CD14-positive monocyte (primary cell): Measurements from ENCODE around the gene THRA. TPM values are rescaled to one million over a fixed set of nuclear protein-coding genes. Genes with fewer than 3 reads are reported as not detected.

ENCODE experiments used
- DNase-seq, 3 donors: peaks; one replicate each; pipeline ENCODE4 v3.0.0-alpha.2; 2011 to 2022
- H2AFZ ChIP-seq: 2 replicates; pipeline ENCODE4 v1.6.0; 2012; ENCODE audit warnings: mild to moderate bottlenecking, low read depth, low read length, inconsistent platforms; ENCODE audit not compliant: insufficient read depth, poor library complexity, severe bottlenecking
- H3K27ac ChIP-seq, 2 donors: 1 replicate in 1 of 2; 2 replicates in 1 of 2; pipeline ENCODE4 v1.5.1; 2012 to 2013; ENCODE audit warnings: low read length in 2 of 2, control low read depth in 1 of 2, inconsistent platforms in 1 of 2, low read depth in 1 of 2, mild to moderate bottlenecking in 1 of 2
- H3K27me3 ChIP-seq, 2 donors: one replicate each; pipeline versions ENCODE4 v1.6.0 to v1.6.1; 2011 to 2013; ENCODE audit warnings: low read length in 2 of 2; ENCODE audit not compliant: control insufficient read depth in 2 of 2, insufficient read depth in 2 of 2
- H3K36me3 ChIP-seq, 2 donors: replicated peaks in 1 of 2; 1 replicate in 1 of 2; 2 replicates in 1 of 2; pipeline versions ENCODE4 v1.5.1 to v1.6.1; 2012 to 2013; ENCODE audit warnings: low read length in 2 of 2, control low read depth in 1 of 2, inconsistent platforms in 1 of 2, mild to moderate bottlenecking in 1 of 2; ENCODE audit not compliant: insufficient read depth in 2 of 2, control insufficient read depth in 1 of 2
- H3K4me1 ChIP-seq, 2 donors: 1 replicate in 1 of 2; 2 replicates in 1 of 2; pipeline versions ENCODE4 v1.5.1 to v1.6.1; 2012 to 2013; ENCODE audit warnings: low read length in 2 of 2, control low read depth in 1 of 2, inconsistent platforms in 1 of 2, mild to moderate bottlenecking in 1 of 2, moderate library complexity in 1 of 2; ENCODE audit not compliant: insufficient read depth in 2 of 2, control insufficient read depth in 1 of 2
- H3K4me2 ChIP-seq: replicated peaks from 2 replicates; pipeline ENCODE3; 2012; ENCODE audit warnings: low read length, moderate library complexity, mild to moderate bottlenecking; ENCODE audit not compliant: poor library complexity, severe bottlenecking; ENCODE audit errors: extremely low read depth
- H3K4me3 ChIP-seq, 3 experiments: fragments of 200-600 bp in 1 of 3; sonication (generic) in 1 of 3; replicated peaks in 1 of 3; 1 replicate in 2 of 3; 2 replicates in 1 of 3; pipeline ENCODE4 v1.5.1; 2011 to 2013; ENCODE audit warnings: low read length in 3 of 3, mild to moderate bottlenecking in 3 of 3, control low read depth in 2 of 3, low read depth in 2 of 3, inconsistent platforms in 1 of 3, moderate library complexity in 1 of 3
- H3K79me2 ChIP-seq: 2 replicates; pipeline ENCODE4 v1.6.0; 2012; ENCODE audit warnings: mild to moderate bottlenecking, control low read depth, inconsistent platforms, low read length, moderate library complexity; ENCODE audit not compliant: insufficient read depth
- H3K9ac ChIP-seq: 2 replicates; pipeline ENCODE4 v1.6.0; 2017; ENCODE audit warnings: low read length, mild to moderate bottlenecking; ENCODE audit not compliant: insufficient read depth, poor library complexity, severe bottlenecking
- H3K9me3 ChIP-seq, 2 donors: replicated peaks in 1 of 2; 1 replicate in 1 of 2; 2 replicates in 1 of 2; pipeline versions ENCODE4 v1.5.1 to v1.6.1; 2012 to 2013; ENCODE audit warnings: low read length in 2 of 2, control low read depth in 1 of 2; ENCODE audit not compliant: control insufficient read depth in 1 of 2, insufficient read depth in 1 of 2
- H4K20me1 ChIP-seq: 2 replicates; pipeline ENCODE4 v1.6.0; 2012; ENCODE audit warnings: mild to moderate bottlenecking, low read length, control low read depth, moderate library complexity; ENCODE audit not compliant: insufficient read depth
- H3K27ac Mint-ChIP-seq, 7 donors: one replicate each; pipeline ENCODE4 v1.8.0; 2020; ENCODE audit warnings: mild to moderate bottlenecking in 7 of 7, mixed read lengths in 7 of 7, moderate library complexity in 6 of 7, inconsistent platforms in 2 of 7
- H3K27me3 Mint-ChIP-seq, 3 donors: one replicate each; pipeline ENCODE4 v1.8.0; 2021 to 2022; ENCODE audit warnings: low read depth in 3 of 3, mild to moderate bottlenecking in 3 of 3, mixed read lengths in 3 of 3, moderate library complexity in 3 of 3, inconsistent platforms in 1 of 3
- H3K36me3 Mint-ChIP-seq, 2 donors: one replicate each; pipeline ENCODE4 v1.8.0; 2020; ENCODE audit warnings: mixed read lengths in 2 of 2, inconsistent platforms in 1 of 2, mild to moderate bottlenecking in 1 of 2
- H3K4me1 Mint-ChIP-seq: one replicate; pipeline ENCODE4 v1.8.0; 2020; ENCODE audit warnings: mild to moderate bottlenecking, mixed read lengths
- H3K4me3 Mint-ChIP-seq, 2 donors: one replicate each; pipeline ENCODE4 v1.8.0; 2020; ENCODE audit warnings: mild to moderate bottlenecking in 2 of 2, mixed read lengths in 2 of 2, moderate library complexity in 1 of 2
- H3K9me3 Mint-ChIP-seq, 7 donors: one replicate each; pipeline ENCODE4 v1.8.0; 2020 to 2022; ENCODE audit warnings: mixed read lengths in 7 of 7, mild to moderate bottlenecking in 6 of 7, moderate library complexity in 6 of 7, inconsistent platforms in 2 of 7
- WGBS: methylation state at CpG from one replicate; pipeline ENCODE4 v1.1.5; 2013; ENCODE audit warnings: missing lambda C conversion rate; ENCODE audit not compliant: insufficient coverage; 5-methylcytosine and 5-hydroxymethylcytosine counted together
- intact Hi-C, 2 donors: fragments of 100-400 bp; cut with micrococcal nuclease; formaldehyde crosslinking; loops; one replicate each; pipeline versions ENCODE4 v1.15.0 to v1.15.1; 2023
- polyA plus RNA-seq, 3 donors: library from polyadenylated mRNA; depleted of rRNA in 1 of 3; unstranded in 2 of 3; stranded (reverse) in 1 of 3; fragments of 300-500 nt in 2 of 3; fragments of >200 nt in 1 of 3; fragmentation: Illumina TruSeq in 2 of 3; gene quantifications; 1 replicate in 2 of 3; 2 replicates in 1 of 3; pipeline ENCODE4 v1.2.3, GENCODE V29; 2012 to 2021
- TF ChIP-seq, protein P1 (sequence below): fragments of 200-600 bp; IDR thresholded peaks from one replicate; pipeline ENCODE4 v1.8.0; 2022; ENCODE audit warnings: antibody characterized with exemption, mild to moderate bottlenecking

The THRA gene
- polyA plus RNA-seq, 3 donors: 2.5 to 7.5 (median 3.8) TPM

DNA sequence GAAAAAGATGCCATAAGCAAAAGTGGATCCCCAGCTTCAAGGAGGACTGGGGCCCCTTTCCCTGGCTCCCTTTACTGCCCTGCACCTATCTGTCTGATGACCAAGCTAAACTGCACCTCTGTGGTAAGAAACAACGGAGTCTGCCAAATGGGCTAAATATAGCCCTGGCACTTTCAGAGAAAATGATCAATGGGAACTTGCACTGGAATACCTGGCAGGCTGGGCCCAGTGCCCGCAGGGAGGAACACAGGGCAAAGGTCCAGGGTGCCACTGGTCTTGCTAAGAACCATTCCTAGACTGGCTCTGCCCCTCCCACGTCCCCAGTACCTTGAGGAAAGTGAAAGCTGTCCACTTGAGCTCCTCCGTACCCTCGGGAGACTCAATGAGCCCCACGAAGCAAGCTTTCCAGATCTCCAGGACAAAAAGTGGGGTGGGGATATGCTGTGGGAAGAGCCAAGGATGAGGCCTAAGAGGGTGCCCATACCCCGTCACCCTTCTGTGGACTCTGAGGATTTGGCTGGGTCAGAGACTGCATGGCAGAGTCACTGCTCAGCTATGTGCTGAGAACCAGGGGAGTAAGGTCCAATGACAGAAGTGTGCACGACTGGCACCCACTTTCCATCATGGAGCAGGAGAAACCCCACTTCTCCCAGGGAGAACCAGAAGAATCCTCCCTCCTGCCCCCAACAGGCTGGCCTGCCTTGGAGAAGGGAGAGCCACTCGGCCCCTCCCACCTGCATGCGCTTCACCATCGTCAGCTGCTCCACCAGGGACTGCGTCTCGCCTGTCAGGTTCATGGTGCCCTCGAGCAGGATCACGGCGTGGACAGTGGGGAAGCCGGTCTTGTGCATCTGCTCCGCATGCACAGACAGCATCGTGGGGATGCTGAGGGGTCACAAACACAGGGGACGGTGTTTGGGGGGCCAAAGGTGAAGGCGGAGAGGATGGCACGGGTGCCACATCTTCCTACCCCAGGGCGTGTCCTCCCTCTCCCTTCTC, 30.1 kb upstream of the THRA start:
- 95% methylated on average over 16 of the region's 23 CpGs for whole genome bisulfite sequencing
- H3K9me3 ChIP-seq: no peaks in the 10 kb centered on the region
- H3K4me3 ChIP-seq: no peak overlapping the region
- H3K79me2 ChIP-seq: no peaks in the 10 kb centered on the region
- H3K27me3 Mint-ChIP-seq: peaks cover 0 to 1% (median 0%) of the 10 kb centered on the region in 3 donors
- intact Hi-C loops: no loop called here
- H4K20me1 ChIP-seq: no peaks in the 10 kb centered on the region
- peaks cover 70 to 84% of the 10 kb centered on the region in 2 donors for H3K36me3 Mint-ChIP-seq
- no peak overlapping the region for H2AFZ ChIP-seq
- no peak overlapping the region for H3K27ac ChIP-seq
- no peak for DNase-seq
- no peak overlapping the region for H3K9ac ChIP-seq
- H3K4me1 Mint-ChIP-seq: peaks cover 4% of the 10 kb centered on the region
- TF ChIP-seq, protein P1, sequence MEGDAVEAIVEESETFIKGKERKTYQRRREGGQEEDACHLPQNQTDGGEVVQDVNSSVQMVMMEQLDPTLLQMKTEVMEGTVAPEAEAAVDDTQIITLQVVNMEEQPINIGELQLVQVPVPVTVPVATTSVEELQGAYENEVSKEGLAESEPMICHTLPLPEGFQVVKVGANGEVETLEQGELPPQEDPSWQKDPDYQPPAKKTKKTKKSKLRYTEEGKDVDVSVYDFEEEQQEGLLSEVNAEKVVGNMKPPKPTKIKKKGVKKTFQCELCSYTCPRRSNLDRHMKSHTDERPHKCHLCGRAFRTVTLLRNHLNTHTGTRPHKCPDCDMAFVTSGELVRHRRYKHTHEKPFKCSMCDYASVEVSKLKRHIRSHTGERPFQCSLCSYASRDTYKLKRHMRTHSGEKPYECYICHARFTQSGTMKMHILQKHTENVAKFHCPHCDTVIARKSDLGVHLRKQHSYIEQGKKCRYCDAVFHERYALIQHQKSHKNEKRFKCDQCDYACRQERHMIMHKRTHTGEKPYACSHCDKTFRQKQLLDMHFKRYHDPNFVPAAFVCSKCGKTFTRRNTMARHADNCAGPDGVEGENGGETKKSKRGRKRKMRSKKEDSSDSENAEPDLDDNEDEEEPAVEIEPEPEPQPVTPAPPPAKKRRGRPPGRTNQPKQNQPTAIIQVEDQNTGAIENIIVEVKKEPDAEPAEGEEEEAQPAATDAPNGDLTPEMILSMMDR: no peak
- H3K27me3 ChIP-seq: no peaks in the 10 kb centered on the region
- H3K27ac Mint-ChIP-seq: no peak overlapping the region
- H3K9me3 Mint-ChIP-seq: no peaks in the 10 kb centered on the region
- H3K4me3 Mint-ChIP-seq: no peak overlapping the region
- no peak overlapping the region for H3K4me2 ChIP-seq
- H3K36me3 ChIP-seq: peaks cover 66 to 83% of the 10 kb centered on the region in 2 donors
- H3K4me1 ChIP-seq: no peaks in the 10 kb centered on the region

DNA sequence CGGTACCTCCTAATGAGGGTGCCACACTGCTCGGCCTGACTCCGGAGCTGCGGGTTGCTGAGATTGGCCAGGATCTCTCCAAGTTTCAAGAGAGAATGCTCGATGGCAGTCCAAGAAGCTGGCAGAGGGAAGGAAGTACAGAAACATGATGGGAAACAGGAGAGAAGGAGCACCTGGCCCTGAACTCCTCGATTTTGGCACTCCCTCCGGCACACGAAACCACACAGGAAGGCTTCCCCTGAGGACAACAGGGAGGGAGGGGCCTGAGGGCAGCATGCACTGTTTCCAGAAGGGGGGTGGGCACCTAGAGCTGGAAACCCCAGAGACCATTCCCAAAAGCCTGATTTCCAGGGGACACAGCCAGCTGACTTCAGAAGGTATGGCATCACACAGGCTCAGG, 29.4 kb upstream of the THRA start:
- no peak overlapping the region for H3K4me2 ChIP-seq
- no peak for DNase-seq
- H3K27ac Mint-ChIP-seq: no peak overlapping the region
- TF ChIP-seq, protein P1: no peak
- H3K79me2 ChIP-seq: no peaks in the 10 kb centered on the region
- peaks cover 63 to 76% of the 10 kb centered on the region in 2 donors for H3K36me3 ChIP-seq
- H3K4me3 Mint-ChIP-seq: no peak overlapping the region
- H3K27me3 ChIP-seq: no peaks in the 10 kb centered on the region
- no peak overlapping the region for H3K27ac ChIP-seq
- H2AFZ ChIP-seq: no peak overlapping the region
- 77% methylated on average over 8 of the region's 8 CpGs for WGBS
- intact Hi-C loops: no loop called here
- peaks cover 67 to 80% of the 10 kb centered on the region in 2 donors for H3K36me3 Mint-ChIP-seq
- H3K27me3 Mint-ChIP-seq: peaks cover 0 to 1% (median 0%) of the 10 kb centered on the region in 3 donors
- peaks cover 4% of the 10 kb centered on the region for H3K4me1 Mint-ChIP-seq
- H3K4me3 ChIP-seq: no peak overlapping the region
- no peaks in the 10 kb centered on the region for H3K9me3 ChIP-seq
- H3K9me3 Mint-ChIP-seq: no peaks in the 10 kb centered on the region
- H4K20me1 ChIP-seq: no peaks in the 10 kb centered on the region
- no peak overlapping the region for H3K9ac ChIP-seq
- H3K4me1 ChIP-seq: no peaks in the 10 kb centered on the region
